Measurements from ENCODE around the gene PGK2.

PGK2 gene

DNA sequence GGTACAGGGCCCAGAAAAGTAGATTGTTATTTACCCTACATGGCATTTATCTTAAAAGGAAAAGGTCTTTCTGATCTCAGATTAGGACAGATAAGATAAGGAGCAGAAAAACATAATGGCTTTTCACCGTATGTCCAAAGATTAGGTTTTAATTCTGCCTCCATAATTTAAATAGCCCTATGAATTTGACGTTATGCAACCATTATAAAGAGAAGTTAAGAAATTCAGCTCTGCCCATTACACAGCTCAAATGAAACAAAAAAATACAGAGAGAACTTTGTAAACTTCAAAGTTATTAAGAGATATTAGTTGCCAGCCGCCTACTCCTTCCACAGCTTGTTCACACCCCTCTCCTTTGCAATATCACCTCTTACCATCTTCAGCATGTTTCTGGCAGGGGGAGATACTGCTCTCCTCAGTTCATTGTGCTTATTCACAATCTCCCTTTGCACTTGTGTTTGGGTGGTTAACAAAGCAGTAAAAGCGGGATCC lies 51.0 kb downstream of the PGK2 start:
- no peak for DNase-seq (ENCODE audit: low read depth in 2 of 2)
